ENCODE results near the gene MARCHF10.
"Not testable (repeated sequence)": the region's sequence is repeated elsewhere in the genome, so short reads cannot be mapped to it uniquely, and the experiment has no call there.

Gene MARCHF10

GRCh38 chr17:62848334-62848733 lies 40.2 kb upstream of the MARCHF10 start:
- DNase-seq (ENCODE audit: low spot score) = no peak
- TF ChIP-seq CTCF (IDR thresholded peaks at IDR 0.05; ENCODE audit: extremely low read depth, missing control alignments) = no peak

- DNase-seq (ENCODE audit: low spot score) = no peak
- TF ChIP-seq CTCF (IDR thresholded peaks at IDR 0.05; ENCODE audit: extremely low read depth, missing control alignments) = no peak
Measured at GRCh38 chr17:62847426-62847825, 39.3 kb upstream of the MARCHF10 start.

GRCh38 chr17:62840871-62841270 lies 32.8 kb upstream of the MARCHF10 start:
- TF ChIP-seq CTCF (IDR thresholded peaks at IDR 0.05; ENCODE audit: extremely low read depth, missing control alignments) = no peak
- DNase-seq (ENCODE audit: low spot score) = no peak

- not testable (repeated sequence) for DNase-seq (ENCODE audit: low spot score)
Measured at GRCh38 chr17:62833816-62834215, 25.7 kb upstream of the MARCHF10 start.

- no peak for DNase-seq (ENCODE audit: low spot score)
- no peak for TF ChIP-seq CTCF (IDR thresholded peaks at IDR 0.05; ENCODE audit: extremely low read depth, missing control alignments)
Measured at GRCh38 chr17:62832405-62832804, 24.3 kb upstream of the MARCHF10 start.

- not testable (repeated sequence) for DNase-seq (ENCODE audit: low spot score)
Measured at GRCh38 chr17:62831066-62831465, 23.0 kb upstream of the MARCHF10 start.

GRCh38 chr17:62827746-62828485 lies 19.8 kb upstream of the MARCHF10 start:
- TF ChIP-seq CTCF (IDR thresholded peaks at IDR 0.05; ENCODE audit: extremely low read depth, missing control alignments) = no peak
- DNase-seq (ENCODE audit: low spot score) = no peak

GRCh38 chr17:62826956-62827355 lies 18.8 kb upstream of the MARCHF10 start:
- no peak for TF ChIP-seq CTCF (IDR thresholded peaks at IDR 0.05; ENCODE audit: extremely low read depth, missing control alignments)
- no peak for DNase-seq (ENCODE audit: low spot score)

Data from GM20000 (cell line).